Keratinocyte (primary cell): ENCODE data around the gene RAPGEF3. TPM values are rescaled to one million over a fixed set of nuclear protein-coding genes. Genes with fewer than 3 reads are reported as not detected.
A peak's percentile ranks its signal among the peaks of the same experiment; 100 is the strongest.

ENCODE experiments used
- DNase-seq: peaks from one replicate; pipeline ENCODE4 v3.0.0-alpha.2; 2011; ENCODE audit warnings: low read depth, missing footprints, low spot score
- FAIRE-seq: peaks from 2 replicates; lab custom pipeline; 2011; peaks lifted over from hg19 to GRCh38; lab: Jason Lieb, UNC
- H2AFZ ChIP-seq: 2 replicates; pipeline ENCODE4 v1.6.0; 2012; ENCODE audit warnings: low read length, control low read depth, inconsistent platforms; ENCODE audit not compliant: control insufficient read depth
- H3K27ac ChIP-seq: 2 replicates; pipeline ENCODE4 v1.5.1; 2011; ENCODE audit warnings: low read length; ENCODE audit not compliant: control insufficient read depth, insufficient read depth
- H3K27me3 ChIP-seq: 3 replicates; pipeline ENCODE4 v1.6.0; 2011; ENCODE audit warnings: low read length; ENCODE audit not compliant: control insufficient read depth, insufficient read depth; ENCODE audit errors: extremely low read depth
- H3K36me3 ChIP-seq, 2 experiments: 2 replicates in 1 of 2; 3 replicates in 1 of 2; pipeline ENCODE4 v1.5.1; 2011; ENCODE audit warnings: low read length in 2 of 2, mild to moderate bottlenecking in 1 of 2; ENCODE audit not compliant: control insufficient read depth in 2 of 2, insufficient read depth in 2 of 2; ENCODE audit errors: extremely low read depth in 1 of 2
- H3K4me1 ChIP-seq: 3 replicates; pipeline ENCODE4 v1.5.1; 2011; ENCODE audit warnings: low read length; ENCODE audit not compliant: control insufficient read depth, insufficient read depth; ENCODE audit errors: extremely low read depth
- H3K4me2 ChIP-seq: 3 replicates; pipeline ENCODE4 v1.6.0; 2011; ENCODE audit warnings: low read depth, low read length; ENCODE audit not compliant: control insufficient read depth, insufficient read depth; ENCODE audit errors: extremely low read depth
- H3K4me3 ChIP-seq, 3 experiments: fragments of 200-600 bp in 1 of 3; sonication (generic) in 1 of 3; 2 replicates in 2 of 3; 3 replicates in 1 of 3; pipeline ENCODE4 v1.5.1; 2011 to 2016; ENCODE audit warnings: low read length in 3 of 3, mild to moderate bottlenecking in 3 of 3, control low read depth in 2 of 3, inconsistent platforms in 1 of 3, low read depth in 1 of 3, mixed read lengths in 1 of 3, mixed run types in 1 of 3, moderate library complexity in 1 of 3; ENCODE audit not compliant: control insufficient read depth in 2 of 3, insufficient read depth in 2 of 3; ENCODE audit errors: extremely low read depth in 1 of 3
- H3K79me2 ChIP-seq: 2 replicates; pipeline ENCODE4 v1.6.0; 2012; ENCODE audit warnings: low read length; ENCODE audit not compliant: control insufficient read depth, insufficient read depth
- H3K9ac ChIP-seq: 3 replicates; pipeline ENCODE4 v1.6.0; 2011; ENCODE audit warnings: low read length; ENCODE audit not compliant: control insufficient read depth, insufficient read depth; ENCODE audit errors: extremely low read depth
- H3K9me1 ChIP-seq: 3 replicates; pipeline ENCODE4 v1.6.0; 2011; ENCODE audit warnings: low read length; ENCODE audit not compliant: control insufficient read depth, insufficient read depth; ENCODE audit errors: extremely low read depth
- H3K9me3 ChIP-seq: 2 replicates; pipeline ENCODE4 v1.5.1; 2012; ENCODE audit warnings: low read depth, low read length; ENCODE audit not compliant: control insufficient read depth
- H4K20me1 ChIP-seq: 3 replicates; pipeline ENCODE4 v1.6.0; 2011; ENCODE audit warnings: low read length; ENCODE audit not compliant: control insufficient read depth, insufficient read depth; ENCODE audit errors: extremely low read depth
- EZH2 ChIP-seq: IDR thresholded peaks from one replicate; pipeline ENCODE4 v1.6.1; 2012; ENCODE audit warnings: inconsistent platforms, mild to moderate bottlenecking, low read length, moderate library complexity
- dilution Hi-C: fragments of 300-500 bp; cut with MboI; formaldehyde crosslinking; loops from one replicate; pipeline ENCODE4 v1.7.0; 2020; ENCODE audit warnings: low sequenced_read_pairs; ENCODE audit not compliant: extremely low pct_ligation_motif_present
- polyA plus RNA-seq, 5 experiments: library from polyadenylated mRNA; depleted of rRNA in 3 of 5; stranded (reverse) in 3 of 5; stranded (forward) in 1 of 5; unstranded in 1 of 5; fragments of >200 nt; gene quantifications; 1 replicate in 1 of 5; 2 replicates in 3 of 5; 3 replicates in 1 of 5; pipeline versions ENCODE4 v1.2.1 to v1.2.3, GENCODE V29; 2011 to 2012; ENCODE audit warnings: missing spikeins in 2 of 5, low read depth in 1 of 5, low replicate concordance in 1 of 5
- TF ChIP-seq, protein P1 (sequence below), 3 experiments: IDR thresholded peaks in 1 of 3; conservative IDR thresholded peaks in 1 of 3; optimal IDR thresholded peaks in 1 of 3; 2 replicates in 2 of 3; 3 replicates in 1 of 3; pipeline versions ENCODE3 to v1.5.1; 2011; ENCODE audit warnings: low read length in 3 of 3, mild to moderate bottlenecking in 3 of 3, moderate library complexity in 2 of 3, control low read depth in 1 of 3, inconsistent platforms in 1 of 3; ENCODE audit not compliant: insufficient read depth in 2 of 3; ENCODE audit errors: extremely low read depth in 1 of 3

RAPGEF3 gene
- polyA plus RNA-seq, 1 donor (not counting 4 experiments of a cell fraction or from before 2014, with no cell fraction given): 5.1 TPM

DNA sequence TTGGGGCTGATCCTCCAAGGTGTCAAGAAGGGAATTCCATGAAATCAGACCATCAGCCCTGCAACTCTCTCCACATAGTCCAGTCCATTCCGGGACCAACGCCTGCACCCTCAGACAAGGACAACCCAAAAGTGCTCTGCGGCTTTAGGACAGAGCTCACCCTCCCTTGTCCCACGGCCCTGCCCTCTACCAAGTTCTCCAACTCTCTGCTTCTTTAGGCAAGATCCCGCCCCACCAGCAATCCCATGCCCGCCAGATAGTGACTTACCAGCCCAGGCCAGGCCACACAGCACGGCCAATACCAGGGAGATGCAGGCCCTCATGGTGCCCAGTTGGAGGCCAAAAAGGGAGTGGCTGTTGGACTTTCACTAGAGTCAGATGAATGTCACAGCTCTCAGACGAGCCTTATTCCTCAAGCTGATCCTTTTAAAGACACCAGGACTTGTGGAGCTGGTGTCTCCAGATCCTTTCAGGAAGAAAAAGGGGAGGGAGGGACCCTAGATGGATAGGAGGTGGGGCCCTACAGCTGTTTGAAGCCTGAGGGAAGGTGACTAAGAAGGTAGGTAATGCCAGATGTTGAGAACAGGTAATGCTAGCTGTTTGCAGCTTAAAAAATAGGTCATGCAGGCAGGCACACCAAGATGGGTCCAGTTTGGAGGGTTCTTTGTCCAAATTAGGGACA is 33.4 kb downstream of the RAPGEF3 start, which contains the start of gene ENDOU:
ENDOU (minus strand) TSS at position 400 of the 682 bp plus-strand sequence; CDS start at position 323, 77 bp downstream.
- dilution Hi-C loops: no loop called here
- Histone ChIP-seq H3K36me3 (no peaks in the 10 kb centered on the region), H3K9me1 (no peaks in the 10 kb centered on the region), H3K9me3 (no peaks in the 10 kb centered on the region), H3K4me1 (peaks cover 18% of the 10 kb centered on the region), H2AFZ (peak within 1 kb of the TSS; percentile 50), H3K4me3 (peak within 1 kb of the TSS in 1 of 3 experiments; percentile 15), H3K4me2 (peak within 1 kb of the TSS; percentile 47), H3K27me3 (no peaks in the 10 kb centered on the region), H3K27ac (no peak within 1 kb of the TSS), H3K9ac (no peak within 1 kb of the TSS), H3K79me2 (no peaks in the 10 kb centered on the region), H4K20me1 (no peaks in the 10 kb centered on the region)
- DNase-seq (no peak), FAIRE-seq (peak; percentile 83)
- no peak for TF ChIP-seq EZH2
- TF ChIP-seq, protein P1, sequence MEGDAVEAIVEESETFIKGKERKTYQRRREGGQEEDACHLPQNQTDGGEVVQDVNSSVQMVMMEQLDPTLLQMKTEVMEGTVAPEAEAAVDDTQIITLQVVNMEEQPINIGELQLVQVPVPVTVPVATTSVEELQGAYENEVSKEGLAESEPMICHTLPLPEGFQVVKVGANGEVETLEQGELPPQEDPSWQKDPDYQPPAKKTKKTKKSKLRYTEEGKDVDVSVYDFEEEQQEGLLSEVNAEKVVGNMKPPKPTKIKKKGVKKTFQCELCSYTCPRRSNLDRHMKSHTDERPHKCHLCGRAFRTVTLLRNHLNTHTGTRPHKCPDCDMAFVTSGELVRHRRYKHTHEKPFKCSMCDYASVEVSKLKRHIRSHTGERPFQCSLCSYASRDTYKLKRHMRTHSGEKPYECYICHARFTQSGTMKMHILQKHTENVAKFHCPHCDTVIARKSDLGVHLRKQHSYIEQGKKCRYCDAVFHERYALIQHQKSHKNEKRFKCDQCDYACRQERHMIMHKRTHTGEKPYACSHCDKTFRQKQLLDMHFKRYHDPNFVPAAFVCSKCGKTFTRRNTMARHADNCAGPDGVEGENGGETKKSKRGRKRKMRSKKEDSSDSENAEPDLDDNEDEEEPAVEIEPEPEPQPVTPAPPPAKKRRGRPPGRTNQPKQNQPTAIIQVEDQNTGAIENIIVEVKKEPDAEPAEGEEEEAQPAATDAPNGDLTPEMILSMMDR (optimal IDR thresholded peaks at IDR 0.05 in 1 of 3, IDR thresholded peaks at IDR 0.05 in 1 of 3, conservative IDR thresholded peaks at IDR 0.05 in 1 of 3; ENCODE audit: extremely low read depth in 1 of 3, insufficient read depth in 2 of 3, low read length in 3 of 3): no peak

DNA sequence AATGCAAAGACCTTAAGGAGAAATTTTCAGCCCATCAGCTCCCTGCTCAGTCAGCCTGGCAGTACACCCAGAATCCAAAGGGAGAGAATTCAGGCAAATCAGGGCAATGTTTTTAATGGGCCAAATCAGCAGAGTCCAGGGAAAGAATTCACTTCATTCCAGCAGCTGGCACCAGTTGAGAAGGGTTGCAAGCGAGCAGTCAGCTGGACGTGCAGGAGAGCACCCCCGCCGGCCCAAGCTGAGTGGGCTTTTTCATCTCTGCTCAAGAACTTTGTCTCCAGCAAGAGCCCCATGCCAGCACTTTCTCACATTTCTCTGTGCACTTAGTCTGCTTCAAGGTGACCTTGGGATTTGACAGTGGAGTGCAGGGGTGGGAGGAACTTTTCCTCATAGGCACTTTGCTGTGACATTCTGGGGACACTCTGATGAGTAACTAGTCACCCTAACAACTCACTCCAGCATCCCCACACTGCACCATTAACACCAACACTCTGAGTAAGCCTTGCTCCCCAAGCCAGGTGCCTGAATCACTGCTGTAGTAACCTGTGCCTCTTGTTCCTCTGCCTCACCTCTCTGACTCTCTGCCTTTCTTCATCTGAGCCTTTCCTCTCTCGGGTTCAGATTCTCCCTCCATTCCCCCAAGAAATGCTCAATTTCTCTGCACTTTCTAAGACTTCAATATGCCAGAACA is 35.6 kb downstream of the RAPGEF3 start:
- Histone ChIP-seq H4K20me1 (no peaks in the 10 kb centered on the region), H2AFZ (no peak overlapping the region), H3K27me3 (no peaks in the 10 kb centered on the region), H3K36me3 (no peaks in the 10 kb centered on the region), H3K9me3 (no peaks in the 10 kb centered on the region), H3K27ac (no peak overlapping the region), H3K4me2 (no peak overlapping the region), H3K79me2 (no peaks in the 10 kb centered on the region), H3K9me1 (no peaks in the 10 kb centered on the region), H3K4me3 (no peak overlapping the region), H3K4me1 (peaks cover 15% of the 10 kb centered on the region), H3K9ac (no peak overlapping the region)
- DNase-seq: no peak
- TF ChIP-seq, protein P1 (optimal IDR thresholded peaks at IDR 0.05 in 1 of 3, IDR thresholded peaks at IDR 0.05 in 1 of 3, conservative IDR thresholded peaks at IDR 0.05 in 1 of 3; ENCODE audit: extremely low read depth in 1 of 3, insufficient read depth in 2 of 3, low read length in 3 of 3): no peak
- no peak for TF ChIP-seq EZH2
- dilution Hi-C loops: no loop called here
- FAIRE-seq: no peak
